H1 (cell line): ENCODE results near the gene ABCG5. TPM values are rescaled to one million over a fixed set of nuclear protein-coding genes. Genes with fewer than 3 reads are reported as not detected.

Experiments
- CTCF ChIA-PET: fragments of 300-600 bp; sonication (Branson Sonifier 250); formaldehyde crosslinking; loops from one replicate; lab custom pipeline; 2021; ENCODE audit not compliant: partially characterized antibody; lab: Charles Lee
- POLR2A ChIA-PET: fragments of 300-600 bp; sonication (Branson Sonifier 250); formaldehyde crosslinking; loops from one replicate; lab custom pipeline; 2021; ENCODE audit warnings: inconsistent platforms; ENCODE audit not compliant: partially characterized antibody; lab: Charles Lee
- DNase-seq, 2 experiments: peaks; one replicate each; pipeline versions ENCODE4 v3.0.0 to v3.0.0-alpha.2; 2010 to 2022; ENCODE audit warnings: low spot score in 2 of 2, low read depth in 1 of 2, mixed read lengths in 1 of 2
- FAIRE-seq: peaks from 2 replicates; lab custom pipeline; 2011; peaks lifted over from hg19 to GRCh38; lab: Jason Lieb, UNC
- H2AFZ ChIP-seq: 2 replicates; pipeline ENCODE4 v1.8.1; 2012; ENCODE audit warnings: low read length, inconsistent platforms
- H2AK5ac ChIP-seq: 2 replicates; pipeline ENCODE4 v1.6.1; 2013; ENCODE audit warnings: low read depth, low read length
- H2BK120ac ChIP-seq: replicated peaks from 2 replicates; pipeline ENCODE3; 2013; ENCODE audit warnings: low read depth, low read length, inconsistent platforms
- H2BK12ac ChIP-seq: 2 replicates; pipeline ENCODE4 v1.6.1; 2013; ENCODE audit warnings: low read depth, low read length
- H2BK15ac ChIP-seq: 2 replicates; pipeline ENCODE4 v1.6.1; 2013; ENCODE audit warnings: low read length
- H2BK20ac ChIP-seq: 2 replicates; pipeline ENCODE4 v1.6.1; 2013; ENCODE audit warnings: low read length
- H2BK5ac ChIP-seq: 2 replicates; pipeline ENCODE4 v1.6.1; 2013; ENCODE audit warnings: low read depth, low read length
- H3K14ac ChIP-seq: 2 replicates; pipeline ENCODE4 v1.6.1; 2013; ENCODE audit warnings: inconsistent platforms; ENCODE audit not compliant: insufficient read length
- H3K18ac ChIP-seq: 2 replicates; pipeline ENCODE4 v1.6.1; 2013; ENCODE audit warnings: low read length; ENCODE audit errors: extremely low read depth
- H3K23ac ChIP-seq: 2 replicates; pipeline ENCODE4 v1.6.1; 2013; ENCODE audit warnings: inconsistent platforms; ENCODE audit not compliant: insufficient read length
- H3K23me2 ChIP-seq: 2 replicates; pipeline ENCODE4 v1.6.1; 2013; ENCODE audit warnings: low read depth, low read length
- H3K27ac ChIP-seq: 2 replicates; pipeline ENCODE4 v1.6.1; 2011; ENCODE audit warnings: low read depth, low read length, inconsistent platforms
- H3K27me3 ChIP-seq, 4 experiments: replicated peaks in 1 of 4; 1 replicate in 1 of 4; 2 replicates in 3 of 4; pipeline versions ENCODE4 v1.6.1 to v1.8.1; 2011 to 2013; ENCODE audit warnings: low read length in 3 of 4, mild to moderate bottlenecking in 3 of 4, inconsistent platforms in 2 of 4, mixed read lengths in 2 of 4, moderate library complexity in 1 of 4; ENCODE audit not compliant: control insufficient read depth in 3 of 4, insufficient read depth in 3 of 4; ENCODE audit errors: extremely low read depth in 1 of 4
- H3K36me3 ChIP-seq, 4 experiments: 2 replicates each; pipeline versions ENCODE4 v1.6.1 to v1.8.1; 2011 to 2013; ENCODE audit warnings: mild to moderate bottlenecking in 4 of 4, low read length in 3 of 4, moderate library complexity in 2 of 4, control low read depth in 1 of 4, inconsistent platforms in 1 of 4; ENCODE audit not compliant: insufficient read depth in 4 of 4, control insufficient read depth in 2 of 4
- H3K4ac ChIP-seq: replicated peaks from 2 replicates; pipeline ENCODE3; 2013; ENCODE audit warnings: low read length, low read depth, mixed read lengths, inconsistent platforms; ENCODE audit not compliant: insufficient read length
- H3K4me1 ChIP-seq, 4 experiments: replicated peaks in 1 of 4; 1 replicate in 1 of 4; 2 replicates in 3 of 4; pipeline versions ENCODE4 v1.6.1 to v1.8.1; 2011 to 2013; ENCODE audit warnings: low read length in 3 of 4, inconsistent platforms in 2 of 4, mixed read lengths in 1 of 4; ENCODE audit not compliant: insufficient read depth in 4 of 4, control insufficient read depth in 3 of 4
- H3K4me2 ChIP-seq, 2 experiments: 2 replicates each; pipeline versions ENCODE4 v1.6.1 to v1.8.1; 2011 to 2013; ENCODE audit warnings: low read depth in 2 of 2, low read length in 2 of 2, control low read depth in 1 of 2, inconsistent platforms in 1 of 2, mild to moderate bottlenecking in 1 of 2; ENCODE audit not compliant: insufficient read depth in 1 of 2
- H3K4me3 ChIP-seq, 4 experiments: fragments of 200-600, 300-600 bp in 1 of 4; sonication (generic), shearing (Covaris generic), sonication (Bioruptor Twin) in 1 of 4; 2 replicates each; pipeline versions ENCODE4 v1.5.1 to v1.8.1; 2011 to 2016; ENCODE audit warnings: low read length in 4 of 4, low read depth in 3 of 4, control low read depth in 2 of 4, inconsistent platforms in 2 of 4, mild to moderate bottlenecking in 2 of 4, mixed read lengths in 1 of 4, moderate library complexity in 1 of 4; ENCODE audit not compliant: insufficient read depth in 2 of 4; ENCODE audit errors: extremely low read depth in 1 of 4
- H3K56ac ChIP-seq: replicated peaks from 2 replicates; pipeline ENCODE3; 2013; ENCODE audit warnings: low read depth, mild to moderate bottlenecking, mixed read lengths, low read length, inconsistent platforms; ENCODE audit not compliant: insufficient read length
- H3K79me1 ChIP-seq: 2 replicates; pipeline ENCODE4 v1.6.1; 2013; ENCODE audit warnings: low read depth, low read length, control low read depth
- H3K79me2 ChIP-seq, 2 experiments: 2 replicates each; pipeline versions ENCODE4 v1.6.1 to v1.8.1; 2012 to 2013; ENCODE audit warnings: low read length in 2 of 2, mild to moderate bottlenecking in 2 of 2, inconsistent platforms in 1 of 2; ENCODE audit not compliant: insufficient read depth in 2 of 2, control insufficient read depth in 1 of 2
- H3K9ac ChIP-seq, 4 experiments: replicated peaks in 1 of 4; 1 replicate in 1 of 4; 2 replicates in 3 of 4; pipeline versions ENCODE4 v1.6.1 to v1.8.1; 2011 to 2013; ENCODE audit warnings: low read depth in 3 of 4, low read length in 3 of 4, control low read depth in 2 of 4, mild to moderate bottlenecking in 2 of 4, moderate library complexity in 2 of 4, inconsistent platforms in 1 of 4; ENCODE audit errors: extremely low read depth in 1 of 4
- H3K9me3 ChIP-seq, 2 experiments: 2 replicates each; pipeline versions ENCODE4 v1.6.1 to v1.8.1; 2012 to 2013; ENCODE audit warnings: mild to moderate bottlenecking in 2 of 2, moderate library complexity in 2 of 2, control low read depth in 1 of 2, inconsistent platforms in 1 of 2, low read depth in 1 of 2, low read length in 1 of 2, mixed read lengths in 1 of 2; ENCODE audit not compliant: insufficient read depth in 2 of 2
- H4K20me1 ChIP-seq, 2 experiments: replicated peaks in 1 of 2; 2 replicates each; pipeline versions ENCODE3 to v1.8.1; 2011 to 2013; ENCODE audit warnings: inconsistent platforms in 2 of 2, low read length in 2 of 2, mild to moderate bottlenecking in 1 of 2; ENCODE audit not compliant: insufficient read depth in 2 of 2, control insufficient read depth in 1 of 2
- H4K5ac ChIP-seq: 2 replicates; pipeline ENCODE4 v1.6.1; 2013; ENCODE audit warnings: low read length, low read depth, mixed read lengths, inconsistent platforms; ENCODE audit not compliant: insufficient read length
- H4K8ac ChIP-seq: 2 replicates; pipeline ENCODE4 v1.8.0; 2013; ENCODE audit warnings: mild to moderate bottlenecking, moderate library complexity, low read length, inconsistent platforms; ENCODE audit not compliant: insufficient read depth; ENCODE audit errors: extremely low read depth
- H4K91ac ChIP-seq: replicated peaks from 2 replicates; pipeline ENCODE3; 2013; ENCODE audit warnings: low read length, mixed read lengths, inconsistent platforms; ENCODE audit not compliant: insufficient read length
- ATF3 ChIP-seq: IDR thresholded peaks from 2 replicates; pipeline ENCODE4 v1.6.1; 2011; ENCODE audit warnings: low read depth, mild to moderate bottlenecking, low read length; ENCODE audit not compliant: insufficient read depth
- CHD2 ChIP-seq: IDR thresholded peaks from 2 replicates; pipeline ENCODE4 v1.6.1; 2012; ENCODE audit warnings: low read length, improper control_type of control experiment
- CREB1 ChIP-seq: IDR thresholded peaks from 2 replicates; pipeline ENCODE4 v1.6.1; 2012; ENCODE audit warnings: inconsistent platforms
- JUN ChIP-seq: IDR thresholded peaks from 2 replicates; pipeline ENCODE4 v1.6.1; 2011; ENCODE audit warnings: low read depth, mild to moderate bottlenecking, improper control_type of control experiment, low read length
- ZNF274 ChIP-seq: IDR thresholded peaks from 2 replicates; pipeline ENCODE4 v1.7.0; 2012; ENCODE audit warnings: low read length, borderline replicate concordance; ENCODE audit errors: extremely low read depth
- WGBS, 2 experiments: shearing (Covaris generic) in 1 of 2; methylation state at CpG; one replicate each; pipeline versions ENCODE4 v1.1.6 to v1.1.7; 2013 to 2015; ENCODE audit warnings: low lambda C conversion rate in 2 of 2, mixed read lengths in 2 of 2, inconsistent platforms in 1 of 2, low coverage in 1 of 2, missing lambda C conversion rate in 1 of 2; ENCODE audit not compliant: insufficient replicate concordance in 2 of 2, insufficient coverage in 1 of 2, insufficient read length in 1 of 2; ENCODE audit errors: extremely low coverage in 1 of 2, missing lambda C conversion rate in 1 of 2; 5-methylcytosine and 5-hydroxymethylcytosine counted together
- polyA plus RNA-seq, 7 experiments: library from polyadenylated mRNA; depleted of rRNA in 3 of 7; stranded (reverse) in 5 of 7; unstranded in 2 of 7; fragments of >200 nt in 5 of 7; fragments of 200-250 nt in 2 of 7; gene quantifications; 1 replicate in 5 of 7; 2 replicates in 1 of 7; 4 replicates in 1 of 7; pipeline versions ENCODE4 v1.2.1 to v1.2.3, GENCODE V29; 2011 to 2013; ENCODE audit warnings: missing spikeins in 2 of 7, mixed read lengths in 2 of 7
- total RNA-seq: library from RNA; stranded (reverse); fragmentation: NEBNext Ultra II Directional; extraction: Animal tissue kit (Norgen Biotek cat#: 25700); gene quantifications from 2 replicates; pipeline ENCODE4 v1.2.1, GENCODE V29; 2021

The ABCG5 gene
- total and polyA plus RNA-seq, 2 of the 8 experiments (the other 6 are each of a cell fraction or from before 2014, with no cell fraction given), result not detected

DNA sequence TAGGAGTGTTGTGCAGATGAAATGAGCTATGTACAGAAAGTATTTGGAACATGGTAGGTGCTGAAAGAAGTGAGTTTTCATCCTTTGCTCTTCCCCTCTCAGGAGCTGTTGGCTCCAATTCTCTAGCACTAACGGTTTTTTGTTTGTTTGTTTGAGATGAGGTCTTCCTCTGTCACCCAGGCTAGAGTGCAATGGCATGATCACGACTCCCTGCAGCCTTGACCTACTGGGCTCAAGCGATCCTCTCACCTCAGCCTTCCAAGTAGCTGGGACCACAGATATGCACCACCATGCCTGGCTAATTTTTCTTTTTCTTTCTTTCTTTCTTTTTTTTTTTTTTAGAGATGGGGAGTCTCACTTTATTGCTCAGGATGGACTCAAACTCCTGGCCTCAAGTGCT lies 12.8 kb downstream of the ABCG5 start:
- DNase-seq, result peak in 1 of 2 experiments; percentile 3
- H4K20me1 ChIP-seq, result no peaks in the 10 kb centered on the region
- H3K4ac ChIP-seq, result no peak overlapping the region
- no peaks in the 10 kb centered on the region for H3K36me3 ChIP-seq
- no peaks in the 10 kb centered on the region for H3K9me3 ChIP-seq
- no peak overlapping the region for H3K4me2 ChIP-seq
- no peaks in the 10 kb centered on the region for H3K79me2 ChIP-seq
- no peak overlapping the region for H3K14ac ChIP-seq
- no peak overlapping the region for H3K4me3 ChIP-seq
- H3K4me1 ChIP-seq, result peaks cover 0 to 3% (median 1%) of the 10 kb centered on the region in 4 experiments; a peak in 2 of 7 replicates
- no peak overlapping the region for H2BK15ac ChIP-seq
- H3K27me3 ChIP-seq, result no peaks in the 10 kb centered on the region
- H2BK5ac ChIP-seq, result no peak overlapping the region
- ChIA-PET POLR2A (no interaction called here), CTCF (interaction anchor here (1.0 to 1.8 kb wide), 4 partner anchors 10 to 221 kb away, joined by 3 to 6 read pairs (median 4); no protein-coding TSS in a partner anchor)
- 91% methylated on average over 3 of the region's 3 CpGs; no CpG with 5 or more reads in 1 of the 2 experiments for WGBS, 2 experiments
- TF ChIP-seq ATF3 (no peak), JUN (no peak), CREB1 (no peak), ZNF274 (no peak), CHD2 (no peak)
- H2BK12ac ChIP-seq, result no peak overlapping the region
- no peak overlapping the region for H4K5ac ChIP-seq
- no peak overlapping the region for H3K27ac ChIP-seq
- FAIRE-seq, result no peak
- no peak overlapping the region for H4K8ac ChIP-seq
- H3K18ac ChIP-seq, result no peak overlapping the region
- H2AFZ ChIP-seq, result no peak overlapping the region
- H2BK20ac ChIP-seq, result no peak overlapping the region
- H3K9ac ChIP-seq, result no peak overlapping the region
- H3K23me2 ChIP-seq, result no peaks in the 10 kb centered on the region
- H3K79me1 ChIP-seq, result no peaks in the 10 kb centered on the region
- H2BK120ac ChIP-seq, result no peak overlapping the region
- H3K56ac ChIP-seq, result no peak overlapping the region
- no peak overlapping the region for H2AK5ac ChIP-seq
- H4K91ac ChIP-seq, result no peak overlapping the region
- no peak overlapping the region for H3K23ac ChIP-seq
